ENCODE results near the gene ESYT2. TPM values are rescaled to one million over a fixed set of nuclear protein-coding genes. Genes with fewer than 3 reads are reported as not detected.

The ESYT2 gene
- total and polyA plus RNA-seq, 9 of the 15 experiments (the other 6 are each of a cell fraction or from before 2014, with no cell fraction given): 5.8 to 86.9 (median 64.7) TPM

DNA sequence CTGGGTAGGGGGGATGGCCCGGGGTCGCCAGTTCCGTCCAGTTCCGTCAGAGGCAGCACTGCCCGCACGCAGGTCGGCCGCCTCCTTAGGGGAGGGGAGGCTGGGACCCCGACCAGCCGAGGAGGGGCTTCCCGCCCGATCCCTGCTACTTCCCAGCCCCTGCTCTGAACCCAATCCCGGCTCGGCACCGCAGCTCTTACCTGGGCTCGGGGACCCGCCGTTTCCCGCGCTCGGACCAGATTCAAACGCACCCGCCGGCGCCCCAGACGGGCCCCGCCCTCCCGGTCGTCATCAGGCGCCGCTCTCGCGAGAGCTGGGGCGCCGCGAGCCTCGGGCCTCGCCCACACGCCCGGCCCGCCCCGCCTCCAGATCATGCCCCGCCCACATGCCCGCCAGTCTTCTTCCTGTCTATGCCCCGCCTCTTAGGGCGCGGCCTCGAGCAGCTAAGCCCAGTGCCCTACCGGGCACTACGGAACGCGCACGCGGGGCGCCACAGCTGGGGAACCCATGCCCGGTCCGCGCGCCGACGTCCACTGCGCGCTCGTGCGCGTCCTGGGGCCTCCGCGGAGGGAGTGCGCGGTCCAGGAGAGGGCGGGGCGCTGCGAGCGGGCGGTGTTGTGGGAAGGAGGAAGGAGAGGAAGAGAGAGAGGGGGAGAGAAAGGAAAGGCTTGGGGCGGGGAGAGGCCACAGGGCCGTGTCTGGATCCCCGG lies 124.6 kb downstream of the ESYT2 start, which contains the start of gene NCAPG2 (continued):
- TF ChIP-seq, protein P1, sequence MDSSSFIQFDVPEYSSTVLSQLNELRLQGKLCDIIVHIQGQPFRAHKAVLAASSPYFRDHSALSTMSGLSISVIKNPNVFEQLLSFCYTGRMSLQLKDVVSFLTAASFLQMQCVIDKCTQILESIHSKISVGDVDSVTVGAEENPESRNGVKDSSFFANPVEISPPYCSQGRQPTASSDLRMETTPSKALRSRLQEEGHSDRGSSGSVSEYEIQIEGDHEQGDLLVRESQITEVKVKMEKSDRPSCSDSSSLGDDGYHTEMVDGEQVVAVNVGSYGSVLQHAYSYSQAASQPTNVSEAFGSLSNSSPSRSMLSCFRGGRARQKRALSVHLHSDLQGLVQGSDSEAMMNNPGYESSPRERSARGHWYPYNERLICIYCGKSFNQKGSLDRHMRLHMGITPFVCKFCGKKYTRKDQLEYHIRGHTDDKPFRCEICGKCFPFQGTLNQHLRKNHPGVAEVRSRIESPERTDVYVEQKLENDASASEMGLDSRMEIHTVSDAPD (CRISPR knock-in tag; IDR thresholded peaks at IDR 0.05): no peak
- TF ChIP-seq, protein P2, sequence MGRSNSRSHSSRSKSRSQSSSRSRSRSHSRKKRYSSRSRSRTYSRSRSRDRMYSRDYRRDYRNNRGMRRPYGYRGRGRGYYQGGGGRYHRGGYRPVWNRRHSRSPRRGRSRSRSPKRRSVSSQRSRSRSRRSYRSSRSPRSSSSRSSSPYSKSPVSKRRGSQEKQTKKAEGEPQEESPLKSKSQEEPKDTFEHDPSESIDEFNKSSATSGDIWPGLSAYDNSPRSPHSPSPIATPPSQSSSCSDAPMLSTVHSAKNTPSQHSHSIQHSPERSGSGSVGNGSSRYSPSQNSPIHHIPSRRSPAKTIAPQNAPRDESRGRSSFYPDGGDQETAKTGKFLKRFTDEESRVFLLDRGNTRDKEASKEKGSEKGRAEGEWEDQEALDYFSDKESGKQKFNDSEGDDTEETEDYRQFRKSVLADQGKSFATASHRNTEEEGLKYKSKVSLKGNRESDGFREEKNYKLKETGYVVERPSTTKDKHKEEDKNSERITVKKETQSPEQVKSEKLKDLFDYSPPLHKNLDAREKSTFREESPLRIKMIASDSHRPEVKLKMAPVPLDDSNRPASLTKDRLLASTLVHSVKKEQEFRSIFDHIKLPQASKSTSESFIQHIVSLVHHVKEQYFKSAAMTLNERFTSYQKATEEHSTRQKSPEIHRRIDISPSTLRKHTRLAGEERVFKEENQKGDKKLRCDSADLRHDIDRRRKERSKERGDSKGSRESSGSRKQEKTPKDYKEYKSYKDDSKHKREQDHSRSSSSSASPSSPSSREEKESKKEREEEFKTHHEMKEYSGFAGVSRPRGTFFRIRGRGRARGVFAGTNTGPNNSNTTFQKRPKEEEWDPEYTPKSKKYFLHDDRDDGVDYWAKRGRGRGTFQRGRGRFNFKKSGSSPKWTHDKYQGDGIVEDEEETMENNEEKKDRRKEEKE (IDR thresholded peaks at IDR 0.05; ENCODE audit: borderline replicate concordance in 1 of 2, control insufficient read depth in 1 of 2, low read depth in 2 of 2, low read length in 1 of 2): no peak; a peak in 1 of 4 replicates
- TF ChIP-seq POLR3G (IDR thresholded peaks at IDR 0.05; ENCODE audit: extremely low read depth, insufficient read length, insufficient replicate concordance): no peak
- no peak for TF ChIP-seq HDAC8 (tag; IDR thresholded peaks at IDR 0.05)
- peak; percentile 97 for TF ChIP-seq MYNN (IDR thresholded peaks at IDR 0.05)
- TF ChIP-seq MYNN (CRISPR knock-in tag; IDR thresholded peaks at IDR 0.05): no peak
- peak; percentile 67 for TF ChIP-seq HLTF (IDR thresholded peaks at IDR 0.05)
- TF ChIP-seq, protein P3, sequence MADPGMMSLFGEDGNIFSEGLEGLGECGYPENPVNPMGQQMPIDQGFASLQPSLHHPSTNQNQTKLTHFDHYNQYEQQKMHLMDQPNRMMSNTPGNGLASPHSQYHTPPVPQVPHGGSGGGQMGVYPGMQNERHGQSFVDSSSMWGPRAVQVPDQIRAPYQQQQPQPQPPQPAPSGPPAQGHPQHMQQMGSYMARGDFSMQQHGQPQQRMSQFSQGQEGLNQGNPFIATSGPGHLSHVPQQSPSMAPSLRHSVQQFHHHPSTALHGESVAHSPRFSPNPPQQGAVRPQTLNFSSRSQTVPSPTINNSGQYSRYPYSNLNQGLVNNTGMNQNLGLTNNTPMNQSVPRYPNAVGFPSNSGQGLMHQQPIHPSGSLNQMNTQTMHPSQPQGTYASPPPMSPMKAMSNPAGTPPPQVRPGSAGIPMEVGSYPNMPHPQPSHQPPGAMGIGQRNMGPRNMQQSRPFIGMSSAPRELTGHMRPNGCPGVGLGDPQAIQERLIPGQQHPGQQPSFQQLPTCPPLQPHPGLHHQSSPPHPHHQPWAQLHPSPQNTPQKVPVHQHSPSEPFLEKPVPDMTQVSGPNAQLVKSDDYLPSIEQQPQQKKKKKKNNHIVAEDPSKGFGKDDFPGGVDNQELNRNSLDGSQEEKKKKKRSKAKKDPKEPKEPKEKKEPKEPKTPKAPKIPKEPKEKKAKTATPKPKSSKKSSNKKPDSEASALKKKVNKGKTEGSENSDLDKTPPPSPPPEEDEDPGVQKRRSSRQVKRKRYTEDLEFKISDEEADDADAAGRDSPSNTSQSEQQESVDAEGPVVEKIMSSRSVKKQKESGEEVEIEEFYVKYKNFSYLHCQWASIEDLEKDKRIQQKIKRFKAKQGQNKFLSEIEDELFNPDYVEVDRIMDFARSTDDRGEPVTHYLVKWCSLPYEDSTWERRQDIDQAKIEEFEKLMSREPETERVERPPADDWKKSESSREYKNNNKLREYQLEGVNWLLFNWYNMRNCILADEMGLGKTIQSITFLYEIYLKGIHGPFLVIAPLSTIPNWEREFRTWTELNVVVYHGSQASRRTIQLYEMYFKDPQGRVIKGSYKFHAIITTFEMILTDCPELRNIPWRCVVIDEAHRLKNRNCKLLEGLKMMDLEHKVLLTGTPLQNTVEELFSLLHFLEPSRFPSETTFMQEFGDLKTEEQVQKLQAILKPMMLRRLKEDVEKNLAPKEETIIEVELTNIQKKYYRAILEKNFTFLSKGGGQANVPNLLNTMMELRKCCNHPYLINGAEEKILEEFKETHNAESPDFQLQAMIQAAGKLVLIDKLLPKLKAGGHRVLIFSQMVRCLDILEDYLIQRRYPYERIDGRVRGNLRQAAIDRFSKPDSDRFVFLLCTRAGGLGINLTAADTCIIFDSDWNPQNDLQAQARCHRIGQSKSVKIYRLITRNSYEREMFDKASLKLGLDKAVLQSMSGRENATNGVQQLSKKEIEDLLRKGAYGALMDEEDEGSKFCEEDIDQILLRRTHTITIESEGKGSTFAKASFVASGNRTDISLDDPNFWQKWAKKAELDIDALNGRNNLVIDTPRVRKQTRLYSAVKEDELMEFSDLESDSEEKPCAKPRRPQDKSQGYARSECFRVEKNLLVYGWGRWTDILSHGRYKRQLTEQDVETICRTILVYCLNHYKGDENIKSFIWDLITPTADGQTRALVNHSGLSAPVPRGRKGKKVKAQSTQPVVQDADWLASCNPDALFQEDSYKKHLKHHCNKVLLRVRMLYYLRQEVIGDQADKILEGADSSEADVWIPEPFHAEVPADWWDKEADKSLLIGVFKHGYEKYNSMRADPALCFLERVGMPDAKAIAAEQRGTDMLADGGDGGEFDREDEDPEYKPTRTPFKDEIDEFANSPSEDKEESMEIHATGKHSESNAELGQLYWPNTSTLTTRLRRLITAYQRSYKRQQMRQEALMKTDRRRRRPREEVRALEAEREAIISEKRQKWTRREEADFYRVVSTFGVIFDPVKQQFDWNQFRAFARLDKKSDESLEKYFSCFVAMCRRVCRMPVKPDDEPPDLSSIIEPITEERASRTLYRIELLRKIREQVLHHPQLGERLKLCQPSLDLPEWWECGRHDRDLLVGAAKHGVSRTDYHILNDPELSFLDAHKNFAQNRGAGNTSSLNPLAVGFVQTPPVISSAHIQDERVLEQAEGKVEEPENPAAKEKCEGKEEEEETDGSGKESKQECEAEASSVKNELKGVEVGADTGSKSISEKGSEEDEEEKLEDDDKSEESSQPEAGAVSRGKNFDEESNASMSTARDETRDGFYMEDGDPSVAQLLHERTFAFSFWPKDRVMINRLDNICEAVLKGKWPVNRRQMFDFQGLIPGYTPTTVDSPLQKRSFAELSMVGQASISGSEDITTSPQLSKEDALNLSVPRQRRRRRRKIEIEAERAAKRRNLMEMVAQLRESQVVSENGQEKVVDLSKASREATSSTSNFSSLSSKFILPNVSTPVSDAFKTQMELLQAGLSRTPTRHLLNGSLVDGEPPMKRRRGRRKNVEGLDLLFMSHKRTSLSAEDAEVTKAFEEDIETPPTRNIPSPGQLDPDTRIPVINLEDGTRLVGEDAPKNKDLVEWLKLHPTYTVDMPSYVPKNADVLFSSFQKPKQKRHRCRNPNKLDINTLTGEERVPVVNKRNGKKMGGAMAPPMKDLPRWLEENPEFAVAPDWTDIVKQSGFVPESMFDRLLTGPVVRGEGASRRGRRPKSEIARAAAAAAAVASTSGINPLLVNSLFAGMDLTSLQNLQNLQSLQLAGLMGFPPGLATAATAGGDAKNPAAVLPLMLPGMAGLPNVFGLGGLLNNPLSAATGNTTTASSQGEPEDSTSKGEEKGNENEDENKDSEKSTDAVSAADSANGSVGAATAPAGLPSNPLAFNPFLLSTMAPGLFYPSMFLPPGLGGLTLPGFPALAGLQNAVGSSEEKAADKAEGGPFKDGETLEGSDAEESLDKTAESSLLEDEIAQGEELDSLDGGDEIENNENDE (IDR thresholded peaks at IDR 0.05; ENCODE audit: low read depth, low read length): no peak

Data from K562 (cell line).